Neural progenitor cell (in vitro differentiated cells): ENCODE results near the gene FOXO6.

ENCODE experiments used
- CTCF ChIP-seq: fragments of 200-600 bp; sonication (generic); IDR thresholded peaks from 2 replicates; pipeline ENCODE4 v1.5.1; 2017; ENCODE audit warnings: antibody characterized with exemption, mild to moderate bottlenecking
- EZH2 ChIP-seq: fragments of 200-600 bp; sonication (generic); IDR thresholded peaks from 2 replicates; pipeline ENCODE4 v1.6.1; 2017; ENCODE audit warnings: antibody characterized with exemption, mild to moderate bottlenecking, moderate library complexity
- EZH2phosphoT487 ChIP-seq: fragments of 200-600 bp; sonication (generic); IDR thresholded peaks from 2 replicates; pipeline ENCODE4 v1.6.1; 2017; ENCODE audit warnings: antibody characterized with exemption

- TF ChIP-seq CTCF (no peak), EZH2 (no peak), EZH2phosphoT487 (no peak)
Measured at GRCh38 chr1:41378222-41378621, 17.0 kb downstream of the FOXO6 start.
